ENCODE measurements around the gene TSSK2.

DNA sequence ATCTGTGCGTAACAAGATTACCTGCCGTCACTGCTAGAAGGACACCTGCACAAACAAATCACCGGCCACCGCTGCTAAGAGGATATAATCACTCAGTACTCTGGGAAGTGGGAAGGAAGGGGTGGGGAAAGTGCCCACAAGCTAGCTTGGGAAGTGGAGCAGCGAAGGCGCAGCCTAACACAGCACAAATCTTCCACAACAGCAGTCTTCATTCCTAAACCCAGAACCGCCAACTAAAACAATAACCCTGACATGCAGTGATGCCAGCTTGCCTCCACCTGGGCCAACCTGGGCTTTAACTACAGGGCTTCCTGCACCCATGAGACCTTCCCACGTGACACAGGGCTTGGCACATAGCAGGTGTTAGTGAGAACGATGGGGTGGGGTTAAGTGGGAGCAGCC is 14.0 kb upstream of the TSSK2 start:
- no peak for TF ChIP-seq EZH2 (IDR thresholded peaks at IDR 0.05)
- no peak for TF ChIP-seq POLR2AphosphoS5 (IDR thresholded peaks at IDR 0.05; ENCODE audit: borderline replicate concordance, low read depth, low read length)
